Effector memory CD8-positive, alpha-beta T cell (primary cell): Measurements from ENCODE around the gene RNF223.

Experiments used
- ATAC-seq: fragments of 150-1000 bp; cut with Tn5 transposase; replicated peaks from 2 replicates; pipeline ENCODE4 v1.10.0; 2021; ENCODE audit warnings: mild to moderate bottlenecking, moderate library complexity
- DNase-seq, 3 experiments: peaks; one replicate each; pipeline ENCODE4 v3.0.0; 2021
- H3K27ac Mint-ChIP-seq, 2 donors: one replicate each; pipeline ENCODE4 v1.8.0; 2022; ENCODE audit warnings: mild to moderate bottlenecking in 2 of 2, mixed read lengths in 2 of 2, moderate library complexity in 2 of 2
- H3K27me3 Mint-ChIP-seq, 2 donors: one replicate each; pipeline ENCODE4 v1.8.0; 2022; ENCODE audit warnings: mixed read lengths in 2 of 2
- H3K36me3 Mint-ChIP-seq: one replicate; pipeline ENCODE4 v1.8.0; 2022; ENCODE audit warnings: mild to moderate bottlenecking, moderate library complexity, mixed read lengths; ENCODE audit not compliant: insufficient read depth
- H3K4me1 Mint-ChIP-seq, 2 donors: one replicate each; pipeline ENCODE4 v1.8.0; 2022; ENCODE audit warnings: low read depth in 2 of 2, mixed read lengths in 2 of 2
- H3K4me3 Mint-ChIP-seq, 2 donors: one replicate each; pipeline ENCODE4 v1.8.0; 2022; ENCODE audit warnings: mild to moderate bottlenecking in 2 of 2, mixed read lengths in 2 of 2, moderate library complexity in 2 of 2
- H3K9me3 Mint-ChIP-seq, 2 donors: one replicate each; pipeline ENCODE4 v1.8.0; 2022; ENCODE audit warnings: mixed read lengths in 2 of 2

RNF223 gene

DNA sequence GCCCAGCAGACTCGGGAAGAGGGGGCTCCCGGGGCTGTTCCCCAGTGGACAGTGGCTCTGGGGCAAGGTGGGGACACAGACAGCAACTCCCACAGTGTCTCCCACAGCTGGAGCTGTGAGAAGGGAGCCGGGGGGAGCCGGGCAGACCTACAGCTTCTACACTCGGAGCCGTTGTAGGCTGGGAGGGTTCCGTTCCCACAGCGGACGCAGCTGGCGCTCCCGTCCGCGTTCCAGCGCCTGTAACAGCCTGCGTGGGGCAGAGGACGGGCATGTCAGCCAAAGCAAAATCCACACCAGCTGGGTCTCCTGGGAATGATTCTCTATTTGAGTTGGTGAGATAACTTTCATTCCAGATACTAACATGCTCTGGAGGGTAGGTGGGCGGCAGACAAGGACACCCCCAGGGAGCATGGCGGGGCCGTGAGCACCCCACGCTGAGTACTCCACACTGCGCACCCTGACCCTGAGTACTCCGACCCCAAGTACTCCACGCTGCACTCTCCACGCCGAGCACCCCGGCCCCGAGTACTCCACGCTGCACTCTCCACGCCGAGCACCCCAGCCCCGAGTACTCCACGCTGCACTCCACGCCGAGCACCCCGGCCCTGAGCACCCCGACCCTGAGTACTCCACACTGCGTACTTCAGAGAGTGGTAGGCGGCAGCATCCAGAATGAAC is 13.4 kb upstream of the RNF223 start:
- Mint-ChIP-seq H3K27me3 (no peaks in the 10 kb centered on the region), H3K36me3 (no peaks in the 10 kb centered on the region), H3K4me1 (no peaks in the 10 kb centered on the region), H3K9me3 (no peaks in the 10 kb centered on the region), H3K27ac (no peak overlapping the region), H3K4me3 (no peak overlapping the region)
- no peak for DNase-seq
- ATAC-seq: no peak

DNA sequence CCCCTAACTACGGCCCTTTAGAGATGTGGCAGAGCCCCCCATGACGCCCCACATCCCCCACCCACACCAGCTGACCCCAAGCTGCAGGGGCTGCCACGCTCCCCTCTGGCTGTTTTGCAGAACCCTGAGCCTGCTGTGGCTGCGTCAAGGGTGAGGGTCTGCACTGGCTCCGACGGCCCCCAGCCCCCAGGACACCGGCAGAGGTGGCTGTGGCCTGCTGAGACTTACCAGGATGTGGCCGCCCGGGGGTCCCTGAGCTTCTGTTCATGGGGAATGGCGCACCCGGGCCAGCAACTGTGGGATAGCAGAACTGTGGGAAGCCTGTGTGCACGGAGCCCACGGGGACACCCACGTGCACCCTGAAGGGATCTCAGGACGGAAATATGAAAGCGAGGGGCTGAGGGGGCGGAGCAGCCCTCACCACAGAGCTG is 12.8 kb upstream of the RNF223 start:
- no peak for ATAC-seq
- no peaks in the 10 kb centered on the region for H3K27me3 Mint-ChIP-seq
- DNase-seq: no peak
- H3K4me1 Mint-ChIP-seq: no peaks in the 10 kb centered on the region
- no peak overlapping the region for H3K4me3 Mint-ChIP-seq
- no peaks in the 10 kb centered on the region for H3K9me3 Mint-ChIP-seq
- no peaks in the 10 kb centered on the region for H3K36me3 Mint-ChIP-seq
- H3K27ac Mint-ChIP-seq: no peak overlapping the region

DNA sequence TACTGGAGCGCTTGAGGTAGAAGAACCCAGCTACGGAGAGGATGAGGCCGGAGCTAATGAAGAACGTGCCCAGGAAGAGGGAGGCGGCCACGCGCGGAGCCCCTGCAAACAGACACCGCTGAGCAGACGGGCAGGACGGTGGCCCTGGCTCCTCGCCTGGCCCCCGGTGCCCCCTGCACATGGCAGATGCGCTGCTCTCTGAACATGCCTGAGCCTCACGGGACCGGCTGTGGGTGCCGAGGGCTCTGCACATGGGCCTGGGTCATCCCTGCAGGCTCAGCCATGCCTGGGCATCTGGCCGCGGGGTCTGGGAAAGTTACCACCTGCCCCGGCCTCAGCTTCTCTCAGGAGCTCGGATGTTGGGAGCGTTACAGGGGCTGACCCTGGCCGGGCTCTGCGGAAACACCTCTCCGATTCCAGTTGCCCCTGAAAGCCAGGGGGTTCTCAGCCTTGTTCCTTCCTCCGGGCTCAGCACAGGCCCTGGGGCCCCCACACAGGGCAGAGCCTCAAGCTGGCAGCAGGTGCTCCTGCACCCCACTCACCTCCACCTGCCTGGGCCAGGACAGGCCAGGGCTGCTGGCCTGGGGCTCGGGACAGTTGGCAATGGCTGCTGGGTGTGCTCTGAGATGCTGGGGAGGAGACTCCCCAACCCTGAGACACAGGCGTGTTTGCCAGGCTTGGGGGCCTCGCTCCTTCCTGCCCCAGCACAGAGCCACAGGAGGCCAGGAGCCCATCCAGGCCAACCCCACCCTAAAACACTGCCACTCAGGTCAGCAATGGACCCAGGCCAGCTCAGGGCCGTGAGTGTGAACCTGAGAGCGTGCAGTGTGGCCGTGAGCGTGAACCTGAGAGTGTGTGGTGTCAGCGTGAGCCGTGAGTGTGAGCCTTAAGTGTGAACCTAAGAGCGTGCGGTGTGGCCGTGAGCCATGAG is 12.1 kb upstream of the RNF223 start:
- no peaks in the 10 kb centered on the region for H3K36me3 Mint-ChIP-seq
- H3K9me3 Mint-ChIP-seq: no peaks in the 10 kb centered on the region
- no peak for DNase-seq
- H3K4me1 Mint-ChIP-seq: no peaks in the 10 kb centered on the region
- no peak overlapping the region for H3K4me3 Mint-ChIP-seq
- ATAC-seq: no peak
- H3K27ac Mint-ChIP-seq: no peak overlapping the region
- no peaks in the 10 kb centered on the region for H3K27me3 Mint-ChIP-seq

DNA sequence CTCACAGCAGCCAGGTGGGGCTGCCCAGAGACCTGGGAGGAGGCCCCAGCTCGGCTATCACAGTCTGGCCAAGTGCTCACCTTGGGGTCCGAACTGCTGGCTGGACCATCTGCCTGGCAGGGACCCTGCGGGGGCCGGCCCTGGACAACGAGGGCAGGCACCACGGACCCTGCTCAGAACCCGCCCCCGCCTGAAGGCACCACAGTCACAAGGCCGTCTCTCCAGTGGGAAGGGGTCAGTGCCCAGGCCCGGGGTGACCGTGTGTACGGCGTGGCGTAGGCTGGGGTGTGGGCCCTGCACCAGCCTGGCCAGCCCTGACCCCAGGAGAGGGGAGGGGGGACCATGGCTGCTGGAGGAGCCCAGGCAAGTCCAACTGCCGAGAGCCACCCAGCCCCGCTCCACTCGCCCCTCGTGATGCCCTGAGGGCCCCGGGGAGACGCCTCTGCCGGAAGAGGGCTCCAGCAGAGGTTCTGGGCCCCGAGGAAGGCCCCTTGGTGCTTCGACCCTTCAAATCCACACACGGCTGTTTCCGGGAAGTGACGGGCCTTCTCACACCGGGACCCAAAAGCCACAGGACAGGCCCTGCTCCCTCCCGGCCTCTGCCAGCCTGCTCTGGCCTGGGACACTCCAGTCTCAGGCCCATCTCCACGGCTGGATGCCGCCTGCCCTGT is 11.2 kb upstream of the RNF223 start:
- Mint-ChIP-seq H3K4me3 (no peak overlapping the region), H3K4me1 (no peaks in the 10 kb centered on the region), H3K27ac (no peak overlapping the region), H3K36me3 (no peaks in the 10 kb centered on the region), H3K9me3 (no peaks in the 10 kb centered on the region), H3K27me3 (no peaks in the 10 kb centered on the region)
- no peak for ATAC-seq
- no peak for DNase-seq

DNA sequence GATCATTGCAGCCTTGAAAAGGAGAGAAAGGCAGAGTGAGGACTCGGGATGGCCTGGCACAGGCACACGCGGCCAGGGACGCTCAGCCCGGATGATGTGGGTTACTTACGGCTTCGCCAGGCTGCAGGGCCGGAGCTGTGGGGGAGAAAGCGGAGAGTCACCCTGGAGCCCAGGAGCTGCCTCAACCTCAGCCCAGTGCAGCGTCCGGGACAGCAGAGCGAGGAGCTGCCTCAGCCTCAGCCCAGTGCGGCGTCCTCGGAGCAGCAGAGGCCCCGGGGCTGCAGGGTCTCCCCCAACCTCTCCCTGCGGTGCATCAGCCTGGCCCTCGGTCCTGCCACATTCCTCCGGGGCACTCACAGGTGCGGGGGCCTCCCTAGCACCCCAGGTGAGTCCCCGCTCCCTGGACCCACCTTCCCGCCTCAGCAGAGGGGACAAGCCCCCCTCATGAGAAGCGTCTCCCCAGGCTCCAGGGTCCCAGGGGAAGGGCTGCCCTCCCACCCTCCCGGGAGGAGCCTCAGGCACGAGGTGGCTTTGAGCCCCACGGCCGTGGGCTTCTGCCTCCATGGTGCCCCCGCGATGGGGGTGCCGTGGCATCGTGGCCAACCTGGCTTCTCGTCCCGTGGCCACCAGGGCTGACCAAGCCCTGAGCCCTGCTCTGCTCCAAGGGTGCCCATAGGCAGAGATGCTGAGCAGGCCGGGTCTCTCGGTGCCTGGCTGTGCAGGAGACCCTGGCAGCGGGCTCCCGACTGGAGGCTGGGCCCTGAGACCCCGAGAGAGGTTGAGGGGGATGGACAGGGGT is 10.5 kb upstream of the RNF223 start:
- H3K36me3 Mint-ChIP-seq: no peaks in the 10 kb centered on the region
- H3K27me3 Mint-ChIP-seq: no peaks in the 10 kb centered on the region
- H3K27ac Mint-ChIP-seq: no peak overlapping the region
- H3K4me3 Mint-ChIP-seq: no peak overlapping the region
- no peaks in the 10 kb centered on the region for H3K9me3 Mint-ChIP-seq
- no peak for ATAC-seq
- DNase-seq: no peak
- H3K4me1 Mint-ChIP-seq: no peaks in the 10 kb centered on the region

DNA sequence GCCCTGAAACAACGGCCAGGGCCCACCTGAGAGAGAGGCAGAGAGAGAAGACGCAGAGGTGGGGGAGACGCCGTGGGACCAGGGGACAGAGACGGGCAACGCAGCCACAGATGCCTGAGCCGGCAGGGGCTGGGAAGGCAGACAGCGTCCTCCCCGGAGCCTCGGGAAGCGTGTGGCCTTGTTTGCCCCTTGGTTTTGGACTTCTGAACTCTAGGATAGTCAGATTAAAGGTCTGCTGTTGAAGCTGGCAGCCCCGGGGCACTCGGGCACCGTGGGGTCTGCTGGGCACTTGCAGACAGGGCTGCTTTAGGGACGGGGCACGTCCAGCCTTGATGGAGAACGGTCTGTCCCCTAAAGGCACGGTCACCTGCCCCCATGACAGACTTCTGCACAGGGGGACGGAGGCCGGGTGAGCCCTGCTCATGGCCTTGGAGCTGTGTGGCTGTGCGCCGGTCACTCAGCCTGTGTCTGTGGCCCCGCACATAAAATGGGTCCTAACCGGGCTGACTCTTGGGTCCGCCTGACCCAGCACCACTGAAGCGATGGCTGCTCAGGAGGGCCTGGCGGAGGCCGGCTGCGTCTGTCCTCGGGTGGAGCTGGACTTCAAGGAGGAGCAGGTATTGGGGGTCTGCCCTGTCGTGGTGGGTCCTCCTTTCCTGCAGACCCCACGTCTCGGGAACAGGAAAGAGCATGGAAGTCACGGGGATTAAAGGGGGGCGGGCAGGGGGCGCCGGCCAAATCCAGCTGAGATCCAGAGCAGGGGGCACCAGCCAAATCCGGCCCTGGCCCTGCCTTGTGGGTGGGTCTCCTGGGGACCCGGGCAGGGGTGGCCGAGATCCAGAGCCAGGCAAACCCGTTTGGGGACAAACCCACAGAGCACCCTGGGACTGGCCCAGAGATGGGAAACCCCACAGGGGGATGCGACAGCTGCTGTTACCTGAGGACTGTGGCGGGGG is 9.6 kb upstream of the RNF223 start:
- Mint-ChIP-seq H3K27me3 (no peaks in the 10 kb centered on the region), H3K9me3 (no peaks in the 10 kb centered on the region), H3K4me3 (no peak overlapping the region), H3K36me3 (no peaks in the 10 kb centered on the region), H3K27ac (no peak overlapping the region), H3K4me1 (no peaks in the 10 kb centered on the region)
- DNase-seq (no peak), ATAC-seq (no peak)

DNA sequence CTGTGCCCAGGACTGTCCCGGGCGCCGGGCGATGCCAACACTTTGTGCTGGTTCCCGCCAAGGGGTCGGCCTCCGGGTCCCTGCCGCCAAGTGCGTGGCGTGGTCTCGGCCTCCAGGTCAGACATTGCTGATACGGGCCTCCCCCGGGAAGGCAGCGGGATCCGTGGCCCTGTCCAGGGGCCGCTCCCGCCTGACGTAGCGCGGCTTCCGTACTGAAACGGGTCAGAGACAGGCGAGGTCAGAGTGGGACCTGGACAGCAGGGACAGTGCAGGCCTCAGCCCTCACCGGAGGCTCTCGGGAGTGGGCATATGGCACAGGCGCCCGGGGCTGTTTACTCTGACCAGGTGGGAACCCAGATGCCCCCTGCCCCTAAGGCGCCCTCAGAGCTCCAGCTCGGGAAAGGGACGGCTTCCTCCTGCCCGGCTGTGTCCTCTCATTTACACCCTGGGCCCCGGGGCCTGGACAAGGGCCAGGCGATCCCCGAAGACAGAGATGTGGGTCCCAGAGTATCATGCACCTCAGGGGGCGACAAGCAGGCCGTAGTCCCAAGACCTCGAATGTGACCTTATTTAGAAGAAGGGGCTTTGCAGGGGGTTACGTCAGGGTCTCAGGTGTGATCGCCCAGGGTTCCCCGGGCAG is 8.8 kb upstream of the RNF223 start:
- no peak for ATAC-seq
- Mint-ChIP-seq H3K27me3 (no peaks in the 10 kb centered on the region), H3K9me3 (no peaks in the 10 kb centered on the region), H3K36me3 (no peaks in the 10 kb centered on the region), H3K4me3 (no peak overlapping the region), H3K4me1 (no peaks in the 10 kb centered on the region), H3K27ac (no peak overlapping the region)
- DNase-seq: no peak

DNA sequence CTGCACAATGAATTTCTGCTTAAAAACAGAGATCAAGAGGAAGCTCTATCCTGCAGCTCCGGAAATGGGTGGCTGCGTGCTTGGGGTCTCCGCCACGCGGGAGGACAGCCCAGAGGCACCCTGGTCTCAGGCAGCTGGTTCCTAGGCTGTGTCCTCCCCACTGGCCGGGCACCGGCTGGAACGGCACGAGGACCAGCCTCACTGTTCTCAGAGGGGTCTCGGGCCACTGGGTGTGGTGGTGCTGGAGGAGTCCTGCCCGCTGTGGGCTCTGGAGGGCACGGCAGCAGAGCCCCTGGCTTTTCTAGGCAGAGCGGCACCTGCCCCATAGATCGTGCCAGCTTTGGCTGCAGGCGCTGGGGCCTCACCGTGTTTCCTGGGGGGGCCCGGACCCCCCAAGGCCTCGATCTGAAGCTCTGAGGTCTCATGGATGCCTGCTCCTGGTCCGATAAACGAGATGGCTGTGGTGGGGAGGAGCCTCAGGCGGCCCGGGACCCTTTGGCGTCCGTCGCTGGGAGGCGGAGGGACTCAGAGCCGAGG is 8.2 kb upstream of the RNF223 start:
- no peak for ATAC-seq
- H3K4me3 Mint-ChIP-seq: no peak overlapping the region
- no peak for DNase-seq
- H3K27ac Mint-ChIP-seq: no peak overlapping the region
- no peaks in the 10 kb centered on the region for H3K4me1 Mint-ChIP-seq
- H3K36me3 Mint-ChIP-seq: no peaks in the 10 kb centered on the region
- H3K9me3 Mint-ChIP-seq: no peaks in the 10 kb centered on the region
- no peaks in the 10 kb centered on the region for H3K27me3 Mint-ChIP-seq

DNA sequence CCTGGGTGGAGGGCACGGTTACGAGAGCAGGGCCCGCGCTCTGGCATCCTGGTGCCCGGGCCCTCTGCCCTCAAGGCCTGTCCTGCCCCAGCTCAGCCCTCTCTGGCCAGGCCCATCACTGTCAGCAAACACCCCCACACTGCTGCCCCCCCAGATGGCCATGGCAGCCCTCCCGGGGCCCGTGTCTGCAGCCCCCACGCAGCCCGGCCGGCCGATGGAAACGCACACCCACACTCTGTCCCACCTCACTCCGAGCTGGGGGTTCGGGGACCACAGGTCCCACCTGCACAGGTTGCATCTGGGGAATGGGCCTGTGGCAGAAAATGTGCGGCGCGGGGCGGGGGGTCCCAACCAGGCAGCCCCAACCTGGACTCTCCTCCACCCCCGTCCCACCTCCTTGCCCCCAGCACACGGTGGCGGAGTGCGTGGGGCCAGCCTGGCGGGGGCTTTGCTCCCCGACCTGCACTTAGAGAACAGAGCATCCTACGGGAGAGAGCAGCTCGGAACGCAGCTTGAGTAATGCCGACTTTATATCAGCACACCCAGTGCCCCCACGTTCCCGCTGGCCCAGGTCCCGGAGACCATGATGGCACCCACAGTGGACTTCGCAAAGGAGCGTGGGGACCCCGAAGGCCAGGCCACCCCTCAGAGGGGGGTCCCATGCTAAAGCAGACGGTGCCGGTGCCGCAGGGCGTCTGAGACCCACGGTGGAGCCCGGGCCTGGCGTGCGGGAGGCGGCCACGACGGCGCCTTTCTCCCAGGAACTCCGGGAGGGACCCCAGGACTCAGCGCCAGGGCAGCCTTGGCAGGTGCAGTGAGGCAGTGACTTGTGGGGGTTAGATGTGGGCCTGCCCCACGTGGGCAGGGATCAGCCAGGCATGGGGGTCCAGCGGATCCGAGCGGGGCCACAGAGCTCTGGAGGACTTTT is 7.5 kb upstream of the RNF223 start:
- no peaks in the 10 kb centered on the region for H3K27me3 Mint-ChIP-seq
- no peaks in the 10 kb centered on the region for H3K4me1 Mint-ChIP-seq
- ATAC-seq (no peak), DNase-seq (no peak)
- no peak overlapping the region for H3K27ac Mint-ChIP-seq
- H3K4me3 Mint-ChIP-seq: no peak overlapping the region
- no peaks in the 10 kb centered on the region for H3K36me3 Mint-ChIP-seq
- no peaks in the 10 kb centered on the region for H3K9me3 Mint-ChIP-seq

DNA sequence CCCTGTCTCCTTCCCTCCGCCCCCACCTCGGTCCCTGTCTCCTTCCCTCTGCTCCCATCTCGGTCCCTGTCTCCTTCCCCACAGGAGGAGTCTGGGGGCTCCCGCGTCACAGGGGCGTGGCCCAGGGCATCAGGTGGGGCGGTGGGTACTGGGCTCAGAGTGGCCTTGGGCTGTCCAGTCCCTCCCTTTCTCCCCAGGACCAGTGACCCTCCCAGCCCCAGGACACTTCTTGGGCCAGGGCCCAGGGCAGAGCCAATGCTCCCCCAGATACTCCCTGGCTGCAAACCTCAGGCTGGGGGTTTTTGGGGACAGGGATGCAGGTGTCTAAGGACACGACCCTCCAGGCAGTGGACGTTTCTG is 6.8 kb upstream of the RNF223 start:
- no peaks in the 10 kb centered on the region for H3K27me3 Mint-ChIP-seq
- H3K4me3 Mint-ChIP-seq: no peak overlapping the region
- no peak overlapping the region for H3K27ac Mint-ChIP-seq
- H3K4me1 Mint-ChIP-seq: no peaks in the 10 kb centered on the region
- H3K9me3 Mint-ChIP-seq: no peaks in the 10 kb centered on the region
- ATAC-seq (no peak), DNase-seq (no peak)
- H3K36me3 Mint-ChIP-seq: no peaks in the 10 kb centered on the region

DNA sequence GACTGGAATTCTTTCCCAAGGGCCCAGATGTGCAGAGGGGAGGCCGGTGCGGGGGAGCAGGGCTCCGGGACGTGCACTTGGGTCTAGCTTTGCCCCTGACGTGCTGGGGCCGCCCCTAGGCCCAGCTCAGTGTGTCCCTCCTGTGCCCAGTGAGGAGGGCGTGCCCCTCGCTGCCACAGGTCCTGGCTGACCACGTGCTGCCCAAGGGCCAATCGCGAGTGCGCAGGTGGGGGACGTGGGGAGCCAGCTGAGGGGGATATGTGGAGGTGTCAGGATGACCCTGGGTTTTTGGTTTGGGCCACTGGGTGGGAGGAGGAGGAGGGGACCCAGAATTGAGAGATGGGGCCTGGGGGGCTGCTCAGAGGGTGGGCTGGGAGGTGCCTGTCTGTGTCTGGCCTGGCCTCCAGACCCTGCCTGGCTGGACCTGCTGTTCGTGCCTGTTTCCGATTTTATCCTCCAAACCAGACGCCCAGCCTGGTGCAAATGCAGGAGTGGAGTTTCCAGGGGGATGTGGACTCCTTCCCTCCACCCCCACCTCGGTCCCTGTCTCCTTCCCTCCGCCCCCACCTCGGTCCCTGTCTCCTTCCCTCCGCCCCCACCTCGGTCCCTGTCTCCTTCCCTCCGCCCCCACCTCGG is 6.1 kb upstream of the RNF223 start:
- Mint-ChIP-seq H3K36me3 (no peaks in the 10 kb centered on the region), H3K4me1 (no peaks in the 10 kb centered on the region), H3K4me3 (no peak overlapping the region), H3K27me3 (peaks cover 0 to under 1% of the 10 kb centered on the region in 2 donors), H3K27ac (no peak overlapping the region), H3K9me3 (no peaks in the 10 kb centered on the region)
- peak; percentile 13 for ATAC-seq
- DNase-seq: no peak
